NCI-H2171 (cell line): ENCODE results near the gene ARSJ.

ENCODE experiments used
- DNase-seq: peaks from one replicate; lab custom pipeline; 2025; lab: John Stamatoyannopoulos, UW

ARSJ gene

GRCh38 chr4:113987382-113987941, 8.0 kb upstream of the ARSJ start:
- no peak for DNase-seq

DNA sequence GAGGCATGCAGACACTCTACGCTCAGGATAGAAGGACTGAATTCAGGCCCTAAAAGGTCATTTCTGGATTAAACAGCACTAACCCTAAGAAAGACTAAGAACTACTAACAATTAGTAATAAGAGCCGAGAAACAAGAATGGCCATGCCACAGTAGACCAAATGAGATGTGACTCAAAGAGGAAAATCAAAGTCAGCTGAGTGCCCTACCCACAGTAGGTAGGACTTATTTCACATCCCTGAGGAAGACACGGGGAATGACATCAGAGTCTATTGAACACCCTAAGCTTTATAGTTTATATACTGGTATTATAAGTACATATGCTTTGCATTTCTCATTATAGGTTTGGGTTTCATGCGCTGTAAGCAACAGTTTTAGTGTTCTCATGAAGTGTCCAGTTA, 2.7 kb upstream of the ARSJ start:
- no peak for DNase-seq

DNA sequence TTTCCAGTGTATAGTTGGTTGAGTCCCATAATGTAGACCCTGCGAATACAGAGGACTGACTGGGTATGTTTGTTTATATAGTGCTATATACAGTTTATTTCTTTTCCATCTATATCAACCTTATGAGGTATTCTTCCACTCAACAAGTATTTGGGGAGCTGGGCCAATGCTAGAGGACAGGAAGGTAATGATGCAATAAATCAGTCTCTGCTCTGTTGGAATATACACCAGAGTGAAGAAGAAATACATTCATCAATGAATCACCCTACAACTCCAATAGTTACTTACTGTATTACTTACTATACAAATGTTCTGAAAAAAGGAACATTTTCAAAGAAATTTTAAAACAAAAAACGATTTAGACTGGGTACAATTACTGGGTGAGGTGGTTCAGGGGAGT, 2.1 kb upstream of the ARSJ start:
- DNase-seq, result no peak

DNA sequence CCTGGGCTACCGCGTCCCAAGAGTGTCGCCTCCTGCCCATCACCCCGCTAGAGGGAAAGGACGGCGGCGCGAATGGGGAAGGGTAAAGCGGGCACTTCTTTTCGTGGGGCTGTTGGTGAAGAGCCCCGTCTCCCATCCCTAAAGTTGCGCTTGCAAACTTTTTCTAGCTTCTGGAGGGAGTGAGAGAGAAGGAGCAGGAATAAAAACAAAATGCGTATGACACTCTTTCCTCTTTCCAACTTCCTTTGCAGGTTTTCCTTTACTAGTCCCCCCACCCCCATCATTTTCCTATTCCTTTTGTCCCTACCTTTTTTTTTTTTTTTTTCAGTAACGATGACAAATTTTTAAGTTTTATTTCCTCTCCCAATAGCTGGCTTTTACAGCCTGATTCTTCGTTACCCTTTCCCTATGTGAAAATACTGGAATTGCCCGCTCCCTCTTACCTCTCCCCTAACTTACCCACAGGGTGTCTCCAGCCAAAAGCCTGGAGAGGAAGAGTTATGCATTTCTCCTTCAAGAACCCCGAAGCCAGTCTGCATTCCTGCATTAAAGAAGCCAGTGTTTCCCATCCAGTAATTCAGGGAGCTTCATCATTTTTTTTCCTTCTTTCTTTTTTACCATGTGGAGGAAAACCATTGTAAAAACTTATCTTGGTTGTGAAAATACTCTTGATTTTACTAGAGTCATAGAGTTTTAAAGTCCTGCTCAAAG, 613 bp upstream of the ARSJ start:
- DNase-seq, result no peak

- no peak for DNase-seq
Measured at GRCh38 chr4:113978561-113979147, 793 bp downstream of the ARSJ start.

GRCh38 chr4:113978105-113978504, 1.3 kb downstream of the ARSJ start:
- no peak for DNase-seq

GRCh38 chr4:113977526-113977855, 2.0 kb downstream of the ARSJ start:
- DNase-seq, result no peak

GRCh38 chr4:113976741-113977525, 2.5 kb downstream of the ARSJ start:
- DNase-seq, result no peak

DNA sequence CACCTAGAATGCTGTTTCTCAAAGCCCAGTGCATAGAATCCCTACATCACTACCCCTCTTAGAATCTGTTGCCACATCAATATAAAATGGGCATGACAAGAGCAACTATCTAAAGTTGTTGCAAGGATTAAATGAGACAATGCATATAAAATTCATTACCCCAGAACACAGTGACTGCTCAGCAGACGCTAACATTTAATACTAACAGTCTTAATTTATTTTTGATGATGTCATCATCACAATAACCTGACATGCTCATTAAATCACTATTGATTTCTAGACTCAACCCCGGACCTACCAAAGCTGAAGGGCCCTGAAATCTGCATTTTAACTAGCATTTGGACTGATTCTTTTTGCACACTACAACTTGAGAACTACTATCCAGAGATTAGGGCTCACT, 3.9 kb downstream of the ARSJ start:
- no peak for DNase-seq

GRCh38 chr4:113974467-113974866, 5.0 kb downstream of the ARSJ start:
- no peak for DNase-seq

DNA sequence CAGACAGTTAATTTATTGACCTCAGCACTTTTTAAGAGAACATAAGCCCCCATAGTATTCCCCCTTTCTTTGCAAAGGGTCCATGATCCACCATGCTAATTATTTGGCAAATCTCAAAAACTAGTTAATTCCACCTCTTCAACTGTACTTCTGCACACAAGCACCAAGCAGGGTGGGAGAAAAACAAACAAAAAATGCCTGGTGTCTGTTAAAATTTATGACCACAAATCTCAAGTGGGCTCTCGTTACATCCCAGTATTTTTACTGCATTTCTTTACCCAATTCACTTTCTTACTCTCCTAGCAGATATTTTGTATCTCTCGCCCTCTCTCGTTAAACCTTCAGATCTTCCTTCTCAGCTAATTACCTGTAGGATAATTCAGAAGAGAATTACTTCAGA, 6.1 kb downstream of the ARSJ start:
- no peak for DNase-seq

GRCh38 chr4:113972781-113973180, 6.7 kb downstream of the ARSJ start:
- no peak for DNase-seq

DNA sequence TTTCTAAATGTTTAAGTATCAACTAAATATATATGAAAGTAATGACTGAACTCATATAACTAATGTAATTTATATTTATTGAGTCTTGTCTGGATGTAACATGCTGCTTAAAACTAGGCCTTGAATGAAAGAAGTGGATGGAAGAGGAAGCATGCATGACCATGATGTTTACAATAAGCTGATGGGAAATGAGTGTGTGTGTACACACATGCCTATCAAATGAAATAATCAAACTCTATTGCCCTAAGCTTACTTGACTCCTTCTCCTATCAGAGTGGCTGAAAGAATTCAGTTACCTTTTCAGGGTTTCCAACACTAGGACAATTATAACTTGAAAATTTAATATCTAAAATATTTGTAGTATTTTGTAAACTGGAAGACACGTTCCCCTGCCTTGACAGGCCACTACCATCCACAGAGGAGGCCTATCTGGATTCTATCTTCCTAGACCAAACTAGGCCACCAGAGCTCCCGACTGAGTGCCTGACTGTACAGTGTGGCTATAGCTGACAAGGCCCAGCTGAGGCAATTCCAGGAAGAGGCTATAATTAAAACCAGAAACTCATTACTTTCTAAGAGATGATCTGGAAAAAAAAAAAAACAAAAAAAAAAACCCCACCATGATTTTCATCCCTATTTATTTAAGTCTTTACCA, 7.6 kb downstream of the ARSJ start:
- no peak for DNase-seq

GRCh38 chr4:113969709-113970334, 9.6 kb downstream of the ARSJ start:
- DNase-seq, result no peak

GRCh38 chr4:113968473-113968872, 11.0 kb downstream of the ARSJ start:
- no peak for DNase-seq

DNA sequence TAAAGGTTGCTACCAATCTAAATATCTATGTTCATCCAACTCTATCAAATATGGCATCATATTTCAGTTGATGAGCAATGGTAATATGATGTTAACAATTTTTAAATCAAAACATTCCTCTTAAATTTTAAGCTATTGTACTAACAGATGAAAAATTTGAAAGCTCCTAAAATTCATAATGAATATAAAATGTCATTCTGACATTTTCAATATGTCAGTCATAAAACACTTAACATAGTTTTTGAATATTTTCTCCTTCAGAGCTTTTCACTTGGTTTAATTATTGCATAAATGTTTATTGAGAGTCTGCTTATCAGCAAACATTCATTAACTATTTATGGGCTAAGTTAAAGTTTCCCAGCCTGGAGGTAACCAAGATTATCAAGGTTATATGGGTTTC, 11.8 kb downstream of the ARSJ start:
- DNase-seq, result no peak

DNA sequence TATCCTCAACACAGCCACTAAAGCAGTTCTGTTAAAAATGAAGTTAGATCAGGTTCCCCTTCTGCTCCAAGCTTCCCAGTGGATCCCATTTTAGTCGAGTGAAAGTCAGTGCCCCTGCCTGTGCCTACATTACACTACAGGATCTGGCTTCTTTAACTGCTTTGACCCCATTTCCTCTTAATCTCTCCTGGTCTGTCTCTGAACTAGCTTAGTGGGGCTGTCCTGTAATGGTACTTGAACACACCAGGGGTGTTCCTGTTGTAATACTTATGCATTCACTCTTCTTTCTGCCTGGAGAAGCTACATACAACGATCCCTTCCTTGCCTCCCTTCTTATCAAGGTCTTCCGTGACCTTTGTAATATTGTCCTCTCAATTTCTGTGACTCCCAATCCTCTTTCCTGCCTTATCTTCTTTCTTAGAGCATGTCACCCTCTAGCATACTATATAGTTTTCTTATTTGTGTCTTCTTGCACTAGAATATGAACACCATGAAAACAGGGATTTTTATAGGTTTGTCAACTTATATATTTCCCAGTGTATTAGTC, 16.7 kb downstream of the ARSJ start:
- no peak for DNase-seq

GRCh38 chr4:113962016-113962347, 17.5 kb downstream of the ARSJ start:
- DNase-seq, result no peak

DNA sequence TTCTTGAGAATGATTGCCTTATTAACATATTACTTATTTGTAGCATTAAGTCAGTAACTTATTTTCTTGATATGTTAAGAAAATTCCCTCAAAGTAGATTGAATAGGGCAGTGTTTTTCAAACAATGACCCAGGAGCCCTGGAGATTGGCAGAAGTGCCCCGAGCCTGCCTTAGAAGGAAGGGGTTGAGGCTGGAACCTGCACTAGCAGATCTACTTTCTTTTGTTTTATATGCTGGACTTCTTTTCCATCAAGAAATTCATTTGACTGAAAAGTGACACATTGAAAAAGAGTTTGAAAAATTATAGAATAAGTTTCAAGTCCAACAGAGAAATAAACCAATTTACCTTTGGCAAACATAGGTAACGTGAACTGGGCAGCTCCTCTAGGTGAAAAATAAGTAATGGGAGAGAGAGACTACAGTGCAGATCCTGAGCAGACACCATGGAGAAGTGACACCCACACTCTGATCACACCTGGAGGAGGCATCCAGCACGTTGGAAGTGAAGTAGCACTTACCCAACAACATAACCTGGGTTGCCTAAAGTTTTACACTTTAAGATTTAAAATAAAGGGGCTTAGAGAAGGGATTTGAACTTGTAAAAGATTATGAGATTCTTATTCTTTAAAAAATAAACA, 18.6 kb downstream of the ARSJ start:
- no peak for DNase-seq

- no peak for DNase-seq
Measured at GRCh38 chr4:113959539-113959937, 19.9 kb downstream of the ARSJ start.

- DNase-seq, result no peak
Measured at GRCh38 chr4:113958766-113959538, 20.5 kb downstream of the ARSJ start.
